GM21526 (cell line): ENCODE results near the gene TEX11.
"Not testable (repeated sequence)": the region's sequence is repeated elsewhere in the genome, so short reads cannot be mapped to it uniquely, and the experiment has no call there.

ENCODE experiments used
- ATAC-seq: cut with Tn5 transposase; IDR thresholded peaks from one replicate; pipeline ENCODE4 v1.9.1; 2021; ENCODE audit warnings: moderate library complexity; ENCODE audit not compliant: unreplicated experiment, low FRiP score

The TEX11 gene

DNA sequence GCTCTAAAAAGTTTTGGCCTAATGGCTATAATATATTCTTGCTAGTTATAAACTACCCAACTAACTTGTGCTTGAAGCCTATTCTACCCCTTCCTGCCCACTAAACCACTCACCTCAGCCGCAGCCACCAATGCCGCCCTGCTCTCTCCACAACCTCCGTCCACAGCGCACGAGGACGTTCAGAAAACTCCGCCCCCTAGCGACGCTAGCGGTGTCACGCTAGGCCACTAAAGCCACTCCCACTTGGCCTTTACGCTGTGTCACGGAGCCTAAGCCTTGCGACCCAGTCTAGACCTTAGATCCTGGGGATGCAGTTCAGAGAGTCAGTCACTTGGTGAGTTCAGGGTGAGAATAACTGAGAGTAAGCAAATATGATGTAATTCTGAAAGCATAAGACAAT, at the start of gene TEX11:
TEX11 (minus strand) TSS at position 171 of the 400 bp plus-strand sequence. CDS start 922 bp downstream, outside the sequence.
- ATAC-seq, result no peak

DNA sequence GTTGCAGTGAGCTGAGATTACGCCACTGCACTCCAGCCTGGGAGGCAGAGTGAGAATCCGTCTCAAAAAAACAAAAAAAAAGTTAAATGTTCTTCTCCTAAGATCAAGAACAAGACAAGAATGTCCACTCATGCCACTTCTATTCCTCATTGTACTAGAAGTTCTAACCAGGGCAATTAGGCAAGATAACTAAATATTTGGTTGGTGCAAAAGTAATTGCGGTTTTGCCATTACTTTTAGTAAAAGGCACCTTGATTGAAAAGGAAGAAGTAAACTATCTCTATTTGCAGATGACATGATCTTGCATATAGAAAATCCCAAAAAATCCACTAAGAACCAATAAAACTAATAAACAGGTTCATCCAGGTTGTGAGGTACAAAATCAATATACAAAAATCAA, 46.4 kb upstream of the TEX11 start:
- ATAC-seq, result no peak

GRCh38 chrX:70924294-70924911, 15.9 kb upstream of the TEX11 start:
- ATAC-seq, result no peak

- ATAC-seq, result no peak
Measured at GRCh38 chrX:70922774-70923473, 14.4 kb upstream of the TEX11 start.

DNA sequence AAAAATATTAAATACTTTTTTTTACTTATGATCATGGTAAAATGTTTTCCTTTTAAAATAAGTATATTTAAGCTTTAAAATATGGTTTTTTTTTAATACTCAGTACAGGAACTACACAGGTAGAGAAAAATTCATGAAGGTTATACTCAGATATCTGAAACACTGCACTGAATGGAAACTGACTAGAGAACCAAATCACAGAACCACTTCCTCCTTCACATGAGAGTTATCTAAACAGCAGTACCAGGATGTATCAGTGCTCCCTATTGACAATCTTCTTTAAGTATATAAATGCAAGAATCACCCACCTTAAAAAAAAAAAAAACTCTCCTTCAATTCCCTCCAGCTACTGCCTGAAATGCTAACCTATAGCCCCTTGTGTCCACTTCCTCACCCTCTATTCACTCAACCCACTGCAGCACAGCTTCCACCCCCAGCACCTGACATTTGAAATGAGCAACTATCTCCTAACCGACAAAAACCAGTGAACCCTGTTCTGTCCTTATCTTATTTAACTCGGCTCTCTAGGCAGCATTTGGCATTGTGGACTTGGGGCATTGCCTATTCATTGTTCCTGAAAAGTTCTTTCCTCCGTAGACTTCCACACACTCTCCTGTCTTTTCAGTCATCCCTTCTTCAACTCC, 13.3 kb upstream of the TEX11 start:
- no peak for ATAC-seq

- ATAC-seq, result no peak
Measured at GRCh38 chrX:70916754-70917153, 8.2 kb upstream of the TEX11 start.

DNA sequence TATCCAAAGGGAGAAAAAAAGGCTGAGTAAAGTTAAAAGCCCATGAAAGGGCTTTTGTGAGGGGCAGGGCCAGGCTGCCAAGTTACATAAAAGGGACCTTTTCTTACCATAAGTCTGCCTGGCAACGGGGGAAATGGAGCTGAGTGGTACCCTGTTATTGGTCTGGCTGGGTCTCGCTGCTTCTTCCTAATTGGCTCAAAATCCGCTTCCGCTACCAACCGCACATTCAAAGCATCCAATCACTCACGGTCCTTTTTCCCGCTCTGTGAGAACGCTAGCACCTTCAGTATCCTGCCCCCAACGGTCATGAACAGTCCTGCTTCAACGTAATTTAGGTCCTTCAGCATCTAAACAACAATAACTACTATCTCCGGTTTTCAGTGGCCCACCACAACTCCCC, 611 bp downstream of the TEX11 start:
- ATAC-seq, result no peak

GRCh38 chrX:70901465-70901864, 7.0 kb downstream of the TEX11 start:
- ATAC-seq, result no peak

DNA sequence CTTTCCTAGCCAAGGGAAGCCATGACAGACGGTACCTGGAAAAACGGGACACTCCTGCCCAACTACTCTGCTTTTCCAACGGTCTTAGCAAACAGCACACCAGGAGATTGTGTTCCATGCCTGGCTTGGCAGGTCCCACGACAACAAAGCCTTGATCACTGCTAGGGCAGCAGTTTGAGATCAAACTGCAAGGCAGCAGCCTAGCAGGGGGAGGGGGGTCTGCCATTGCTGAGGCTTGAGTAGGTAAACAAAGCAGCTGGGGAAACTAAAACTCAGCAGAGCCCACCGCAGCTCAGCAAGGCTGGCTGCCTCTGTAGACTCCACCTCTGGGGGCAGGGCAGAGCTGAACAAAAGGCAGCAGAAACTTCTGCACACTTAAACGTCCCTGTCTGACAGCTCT, 18.1 kb downstream of the TEX11 start:
- ATAC-seq, result not testable (repeated sequence)

DNA sequence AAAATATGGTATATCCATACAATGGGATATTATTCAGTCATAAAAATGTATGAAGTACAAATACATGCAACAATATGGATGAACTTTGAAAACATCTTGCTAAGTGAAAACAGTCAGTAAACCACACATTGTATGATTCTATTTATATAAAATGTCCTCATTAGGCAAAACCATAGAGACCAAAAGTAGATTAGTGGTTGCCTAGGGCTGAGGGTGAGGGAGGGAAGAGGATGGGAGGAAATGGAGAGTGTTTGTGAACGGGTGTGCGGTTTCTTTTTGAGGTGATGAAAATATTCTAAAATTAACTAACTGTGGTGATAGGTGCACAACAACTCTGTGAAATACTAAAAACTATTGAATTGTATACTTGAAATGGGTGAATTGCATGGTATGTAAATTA, 29.6 kb downstream of the TEX11 start:
- no peak for ATAC-seq

GRCh38 chrX:70852294-70852693, 56.2 kb downstream of the TEX11 start:
- no peak for ATAC-seq

- not testable (repeated sequence) for ATAC-seq
Measured at GRCh38 chrX:70844081-70844480, 64.4 kb downstream of the TEX11 start.

DNA sequence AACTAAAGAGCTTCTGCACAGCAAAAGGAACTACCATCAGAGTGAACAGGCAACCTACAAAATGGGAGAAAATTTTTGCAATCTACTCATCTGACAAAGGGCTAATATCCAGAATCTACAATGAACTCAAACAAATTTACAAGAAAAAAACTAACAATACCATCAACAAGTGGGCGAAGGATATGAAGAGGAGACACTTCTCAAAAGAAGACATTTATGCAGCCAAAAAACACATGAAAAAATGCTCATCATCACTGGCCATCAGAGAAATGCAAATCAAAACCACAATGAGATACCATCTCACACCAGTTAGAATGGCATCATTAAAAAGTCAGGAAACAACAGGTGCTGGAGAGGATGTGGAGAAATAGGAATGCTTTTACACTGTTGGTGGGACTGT, 64.9 kb downstream of the TEX11 start:
- ATAC-seq, result not testable (repeated sequence)

DNA sequence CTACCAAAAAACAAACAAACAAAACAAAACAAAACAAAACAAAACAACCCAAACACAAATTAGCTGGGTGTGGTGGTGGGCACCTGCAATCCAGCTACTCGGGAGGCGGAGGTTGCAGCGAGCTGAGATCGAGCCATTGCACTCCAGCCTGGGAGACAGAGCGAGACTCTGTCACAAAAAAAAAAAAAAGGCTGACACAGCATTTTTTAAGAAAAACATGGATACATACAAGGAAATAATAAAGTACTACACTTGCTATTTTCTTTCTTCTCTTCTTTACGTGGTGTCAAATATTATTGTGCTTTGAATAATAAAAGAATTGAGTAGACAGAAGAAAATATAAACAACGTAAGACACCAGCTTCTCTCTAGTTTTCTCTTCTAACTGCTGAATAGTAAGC, 73.9 kb downstream of the TEX11 start:
- ATAC-seq, result no peak

DNA sequence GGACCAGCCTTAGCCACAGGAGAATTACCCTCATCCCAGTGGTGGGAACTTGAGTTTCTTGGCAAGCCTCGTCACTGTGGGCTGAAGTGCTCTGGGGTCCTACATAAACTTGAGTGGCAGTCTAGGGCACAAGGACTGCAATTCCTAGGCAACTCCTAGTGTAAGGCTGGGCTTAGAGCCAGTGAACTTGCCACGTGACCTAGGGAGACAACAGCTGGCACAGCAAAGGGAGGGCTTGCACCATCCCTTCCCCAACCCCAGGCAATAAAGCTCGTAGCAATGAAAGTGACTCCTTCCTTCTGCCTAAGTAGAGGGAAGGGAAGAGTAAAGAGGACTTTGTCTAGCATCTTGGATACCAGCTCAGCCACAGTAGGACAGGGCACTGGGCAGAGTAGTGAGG, 81.8 kb downstream of the TEX11 start:
- no peak for ATAC-seq

DNA sequence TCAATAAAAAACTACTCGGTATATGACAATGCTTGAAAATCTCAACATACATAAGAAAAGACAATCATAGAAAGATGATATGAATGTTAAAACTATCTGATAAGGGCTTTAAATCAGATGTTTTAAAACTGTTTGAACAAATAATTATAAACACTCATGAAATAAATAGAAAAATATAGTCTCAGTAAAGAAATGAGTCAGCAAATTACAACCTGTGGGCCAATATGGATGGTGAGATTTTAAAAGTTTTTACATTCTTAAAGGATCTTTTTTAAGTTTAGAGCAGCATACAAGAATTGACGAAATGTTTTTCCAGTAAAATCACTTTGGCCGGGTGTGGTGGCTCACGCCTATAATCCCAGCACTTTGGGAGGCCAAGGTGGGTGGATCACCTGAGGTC, 83.1 kb downstream of the TEX11 start:
- no peak for ATAC-seq

- ATAC-seq, result no peak
Measured at GRCh38 chrX:70808942-70809940, 99.3 kb downstream of the TEX11 start.

DNA sequence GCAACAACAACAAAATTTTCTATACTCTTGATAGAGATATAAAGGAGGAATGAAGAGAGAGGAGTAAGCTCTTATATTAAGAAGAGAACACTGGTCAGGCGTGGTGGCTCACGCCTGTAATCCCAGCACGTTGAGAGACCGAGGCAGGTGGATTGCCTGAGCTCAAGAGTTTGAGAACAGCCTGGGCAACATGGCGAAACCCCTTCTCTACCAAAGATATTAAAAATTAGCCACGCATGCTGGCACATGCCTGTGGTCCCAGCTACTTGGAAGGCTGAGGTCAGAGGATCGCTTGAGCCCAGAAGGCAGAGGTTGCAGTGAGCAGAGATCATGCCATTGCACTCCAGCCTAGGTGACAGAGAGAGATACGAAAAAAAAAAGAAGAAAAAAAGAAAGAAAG, 102.4 kb downstream of the TEX11 start:
- no peak for ATAC-seq

- not testable (repeated sequence) for ATAC-seq
Measured at GRCh38 chrX:70796742-70797141, 111.8 kb downstream of the TEX11 start.

- no peak for ATAC-seq
Measured at GRCh38 chrX:70774223-70774622, 134.3 kb downstream of the TEX11 start.
